Liver (tissue), 9 donors: Measurements from ENCODE around the gene PP2D1. TPM values are rescaled to one million over a fixed set of nuclear protein-coding genes. Genes with fewer than 3 reads are reported as not detected.

Experiments used
- DNase-seq: peaks from one replicate; pipeline ENCODE4 v3.0.0-alpha.2; 2017; ENCODE audit warnings: low spot score
- H3K27ac ChIP-seq, 2 donors: one replicate each; pipeline ENCODE4 v1.7.0; 2013; ENCODE audit warnings: inconsistent platforms in 2 of 2, low read length in 2 of 2, control low read depth in 1 of 2, low read depth in 1 of 2, mild to moderate bottlenecking in 1 of 2
- H3K27me3 ChIP-seq, 4 donors: one replicate each; pipeline versions ENCODE4 v1.6.1 to v1.7.0; 2013; ENCODE audit warnings: low read length in 3 of 4, inconsistent platforms in 1 of 4, mild to moderate bottlenecking in 1 of 4, moderate library complexity in 1 of 4; ENCODE audit not compliant: control insufficient read depth in 4 of 4, insufficient read depth in 4 of 4
- H3K36me3 ChIP-seq, 4 donors: one replicate each; pipeline versions ENCODE4 v1.6.1 to v1.7.0; 2013; ENCODE audit warnings: low read length in 3 of 4, mild to moderate bottlenecking in 3 of 4, low read depth in 1 of 4, moderate library complexity in 1 of 4; ENCODE audit not compliant: control insufficient read depth in 4 of 4, insufficient read depth in 3 of 4
- H3K4me1 ChIP-seq, 4 donors: one replicate each; pipeline versions ENCODE4 v1.6.1 to v1.7.0; 2013; ENCODE audit warnings: low read length in 3 of 4, mild to moderate bottlenecking in 3 of 4, moderate library complexity in 1 of 4; ENCODE audit not compliant: control insufficient read depth in 4 of 4, insufficient read depth in 4 of 4
- H3K4me3 ChIP-seq, 3 donors: one replicate each; pipeline versions ENCODE4 v1.6.1 to v1.7.0; 2013; ENCODE audit warnings: low read length in 3 of 3, control low read depth in 1 of 3, low read depth in 1 of 3, mild to moderate bottlenecking in 1 of 3
- H3K9ac ChIP-seq, 2 donors: one replicate each; pipeline ENCODE4 v1.7.0; 2013; ENCODE audit warnings: low read length in 2 of 2, mild to moderate bottlenecking in 2 of 2, moderate library complexity in 2 of 2, control low read depth in 1 of 2, low read depth in 1 of 2
- H3K9me3 ChIP-seq, 4 donors: one replicate each; pipeline versions ENCODE4 v1.6.1 to v1.7.0; 2013; ENCODE audit warnings: low read length in 3 of 4; ENCODE audit not compliant: control insufficient read depth in 4 of 4
- FOXA1 ChIP-seq: IDR thresholded peaks from 2 replicates; pipeline ENCODE4 v1.6.1; 2016; ENCODE audit warnings: antibody characterized with exemption
- FOXA2 ChIP-seq: IDR thresholded peaks from 2 replicates; pipeline ENCODE4 v1.6.1; 2016; ENCODE audit warnings: antibody characterized with exemption
- HNF4A ChIP-seq, 2 donors: conservative IDR thresholded peaks; 2 replicates each; pipeline ENCODE4 v1.6.1; 2016; ENCODE audit warnings: antibody characterized with exemption in 2 of 2, mild to moderate bottlenecking in 2 of 2
- HNF4G ChIP-seq: IDR thresholded peaks from 2 replicates; pipeline ENCODE4 v1.6.1; 2016; ENCODE audit warnings: antibody characterized with exemption
- JUND ChIP-seq, 2 donors: IDR thresholded peaks; 2 replicates each; pipeline ENCODE4 v1.6.1; 2016; ENCODE audit warnings: antibody characterized with exemption in 2 of 2
- NR2F2 ChIP-seq: IDR thresholded peaks from 2 replicates; pipeline ENCODE4 v1.6.1; 2016; ENCODE audit warnings: antibody characterized with exemption
- RAD21 ChIP-seq, 2 donors: IDR thresholded peaks; 2 replicates each; pipeline ENCODE4 v1.6.1; 2016; ENCODE audit warnings: antibody characterized with exemption in 2 of 2, mild to moderate bottlenecking in 2 of 2
- RXRA ChIP-seq, 2 donors: IDR thresholded peaks; 2 replicates each; pipeline ENCODE4 v1.6.1; 2017 to 2018; ENCODE audit warnings: antibody characterized with exemption in 2 of 2, mild to moderate bottlenecking in 1 of 2
- SP1 ChIP-seq: IDR thresholded peaks from 2 replicates; pipeline ENCODE4 v1.6.1; 2018; ENCODE audit warnings: antibody characterized with exemption, mild to moderate bottlenecking
- YY1 ChIP-seq: IDR thresholded peaks from 2 replicates; pipeline ENCODE4 v1.6.1; 2016; ENCODE audit warnings: antibody characterized with exemption, mild to moderate bottlenecking
- WGBS: extraction: QIAGEN DNeasy Blood & Tissue Kit; methylation state at CpG from one replicate; pipeline ENCODE4 v1.1.7; 2013; 5-methylcytosine and 5-hydroxymethylcytosine counted together
- polyA plus RNA-seq, 2 donors: library from polyadenylated mRNA; stranded (reverse) in 1 of 2; unstranded in 1 of 2; fragments of 200-250 nt in 1 of 2; fragments of >200 nt in 1 of 2; fragmentation: Nextera tagmentation in 1 of 2; extraction: Ambion mirVana in 1 of 2; gene quantifications; one replicate each; pipeline versions ENCODE4 v1.2.1 to v1.2.3, GENCODE V29; 2013 to 2015
- total RNA-seq, 2 donors: library from RNA; depleted of rRNA; stranded (reverse); fragments of >200 nt; gene quantifications; one replicate each; pipeline ENCODE4 v1.2.3, GENCODE V29; 2014
- TF ChIP-seq, protein P1 (sequence below): IDR thresholded peaks from 2 replicates; pipeline ENCODE4 v1.6.1; 2016; ENCODE audit warnings: antibody characterized with exemption, mild to moderate bottlenecking
- TF ChIP-seq, protein P2 (sequence below): IDR thresholded peaks from 2 replicates; pipeline ENCODE4 v1.6.1; 2016; ENCODE audit warnings: antibody characterized with exemption
- TF ChIP-seq, protein P3 (sequence below): fragments of 150-350 bp; IDR thresholded peaks from 2 replicates; pipeline ENCODE4 v1.5.1; 2017; ENCODE audit warnings: improper control_type of control experiment, low read depth, low read length; ENCODE audit not compliant: missing input control
- TF ChIP-seq, protein P4 (sequence below): IDR thresholded peaks from 2 replicates; pipeline ENCODE4 v1.6.1; 2016; ENCODE audit warnings: antibody characterized with exemption
- TF ChIP-seq, protein P5 (sequence below): IDR thresholded peaks from 2 replicates; pipeline ENCODE4 v1.6.1; 2016; ENCODE audit warnings: antibody characterized with exemption
- donor health status: healthy.
- donor health status: healthy.
- donor health status: healthy.
- donor health status: healthy.
- donor health status: healthy.

Gene PP2D1
- total and polyA plus RNA-seq, 4 donors = 0.31 TPM; not detected in 3

DNA sequence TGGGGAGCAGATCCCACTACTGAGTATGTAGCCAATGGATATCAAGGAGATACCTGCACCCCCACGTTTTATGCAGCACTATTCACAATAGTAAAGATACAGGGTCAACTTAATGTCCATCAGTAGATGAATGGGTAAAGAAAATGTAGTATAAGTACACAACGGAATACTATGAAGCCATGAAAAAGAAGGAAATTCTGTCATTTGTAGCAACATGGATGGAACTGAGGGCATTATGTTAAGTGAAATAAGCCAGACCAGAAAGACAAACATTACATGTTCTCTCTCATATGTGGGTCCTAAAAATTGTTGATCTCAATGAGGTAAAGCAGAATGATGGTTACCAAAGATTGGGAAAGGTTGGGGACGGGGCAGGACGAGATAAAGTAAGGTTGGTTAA, 14.6 kb downstream of the PP2D1 start:
- Histone ChIP-seq H3K4me3 (no peak overlapping the region), H3K27me3 (no peaks in the 10 kb centered on the region), H3K36me3 (no peaks in the 10 kb centered on the region), H3K9ac (no peak overlapping the region), H3K9me3 (peaks cover 0 to 4% (median 0%) of the 10 kb centered on the region in 4 donors), H3K4me1 (no peaks in the 10 kb centered on the region), H3K27ac (no peak overlapping the region)
- 90% methylated on average over 4 of the region's 4 CpGs for WGBS
- TF ChIP-seq, protein P1, sequence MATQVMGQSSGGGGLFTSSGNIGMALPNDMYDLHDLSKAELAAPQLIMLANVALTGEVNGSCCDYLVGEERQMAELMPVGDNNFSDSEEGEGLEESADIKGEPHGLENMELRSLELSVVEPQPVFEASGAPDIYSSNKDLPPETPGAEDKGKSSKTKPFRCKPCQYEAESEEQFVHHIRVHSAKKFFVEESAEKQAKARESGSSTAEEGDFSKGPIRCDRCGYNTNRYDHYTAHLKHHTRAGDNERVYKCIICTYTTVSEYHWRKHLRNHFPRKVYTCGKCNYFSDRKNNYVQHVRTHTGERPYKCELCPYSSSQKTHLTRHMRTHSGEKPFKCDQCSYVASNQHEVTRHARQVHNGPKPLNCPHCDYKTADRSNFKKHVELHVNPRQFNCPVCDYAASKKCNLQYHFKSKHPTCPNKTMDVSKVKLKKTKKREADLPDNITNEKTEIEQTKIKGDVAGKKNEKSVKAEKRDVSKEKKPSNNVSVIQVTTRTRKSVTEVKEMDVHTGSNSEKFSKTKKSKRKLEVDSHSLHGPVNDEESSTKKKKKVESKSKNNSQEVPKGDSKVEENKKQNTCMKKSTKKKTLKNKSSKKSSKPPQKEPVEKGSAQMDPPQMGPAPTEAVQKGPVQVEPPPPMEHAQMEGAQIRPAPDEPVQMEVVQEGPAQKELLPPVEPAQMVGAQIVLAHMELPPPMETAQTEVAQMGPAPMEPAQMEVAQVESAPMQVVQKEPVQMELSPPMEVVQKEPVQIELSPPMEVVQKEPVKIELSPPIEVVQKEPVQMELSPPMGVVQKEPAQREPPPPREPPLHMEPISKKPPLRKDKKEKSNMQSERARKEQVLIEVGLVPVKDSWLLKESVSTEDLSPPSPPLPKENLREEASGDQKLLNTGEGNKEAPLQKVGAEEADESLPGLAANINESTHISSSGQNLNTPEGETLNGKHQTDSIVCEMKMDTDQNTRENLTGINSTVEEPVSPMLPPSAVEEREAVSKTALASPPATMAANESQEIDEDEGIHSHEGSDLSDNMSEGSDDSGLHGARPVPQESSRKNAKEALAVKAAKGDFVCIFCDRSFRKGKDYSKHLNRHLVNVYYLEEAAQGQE = no peak
- TF ChIP-seq, protein P2, sequence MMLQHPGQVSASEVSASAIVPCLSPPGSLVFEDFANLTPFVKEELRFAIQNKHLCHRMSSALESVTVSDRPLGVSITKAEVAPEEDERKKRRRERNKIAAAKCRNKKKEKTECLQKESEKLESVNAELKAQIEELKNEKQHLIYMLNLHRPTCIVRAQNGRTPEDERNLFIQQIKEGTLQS = no peak
- TF ChIP-seq FOXA1 = no peak
- TF ChIP-seq, protein P3, sequence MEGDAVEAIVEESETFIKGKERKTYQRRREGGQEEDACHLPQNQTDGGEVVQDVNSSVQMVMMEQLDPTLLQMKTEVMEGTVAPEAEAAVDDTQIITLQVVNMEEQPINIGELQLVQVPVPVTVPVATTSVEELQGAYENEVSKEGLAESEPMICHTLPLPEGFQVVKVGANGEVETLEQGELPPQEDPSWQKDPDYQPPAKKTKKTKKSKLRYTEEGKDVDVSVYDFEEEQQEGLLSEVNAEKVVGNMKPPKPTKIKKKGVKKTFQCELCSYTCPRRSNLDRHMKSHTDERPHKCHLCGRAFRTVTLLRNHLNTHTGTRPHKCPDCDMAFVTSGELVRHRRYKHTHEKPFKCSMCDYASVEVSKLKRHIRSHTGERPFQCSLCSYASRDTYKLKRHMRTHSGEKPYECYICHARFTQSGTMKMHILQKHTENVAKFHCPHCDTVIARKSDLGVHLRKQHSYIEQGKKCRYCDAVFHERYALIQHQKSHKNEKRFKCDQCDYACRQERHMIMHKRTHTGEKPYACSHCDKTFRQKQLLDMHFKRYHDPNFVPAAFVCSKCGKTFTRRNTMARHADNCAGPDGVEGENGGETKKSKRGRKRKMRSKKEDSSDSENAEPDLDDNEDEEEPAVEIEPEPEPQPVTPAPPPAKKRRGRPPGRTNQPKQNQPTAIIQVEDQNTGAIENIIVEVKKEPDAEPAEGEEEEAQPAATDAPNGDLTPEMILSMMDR = no peak
- TF ChIP-seq NR2F2 = no peak
- TF ChIP-seq, protein P4, sequence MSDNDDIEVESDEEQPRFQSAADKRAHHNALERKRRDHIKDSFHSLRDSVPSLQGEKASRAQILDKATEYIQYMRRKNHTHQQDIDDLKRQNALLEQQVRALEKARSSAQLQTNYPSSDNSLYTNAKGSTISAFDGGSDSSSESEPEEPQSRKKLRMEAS = no peak
- no peak for TF ChIP-seq JUND (IDR thresholded peaks at IDR 0.05)
- TF ChIP-seq RXRA (IDR thresholded peaks at IDR 0.05) = no peak
- no peak for TF ChIP-seq FOXA2
- no peak for TF ChIP-seq HNF4G
- no peak for TF ChIP-seq YY1
- TF ChIP-seq, protein P5, sequence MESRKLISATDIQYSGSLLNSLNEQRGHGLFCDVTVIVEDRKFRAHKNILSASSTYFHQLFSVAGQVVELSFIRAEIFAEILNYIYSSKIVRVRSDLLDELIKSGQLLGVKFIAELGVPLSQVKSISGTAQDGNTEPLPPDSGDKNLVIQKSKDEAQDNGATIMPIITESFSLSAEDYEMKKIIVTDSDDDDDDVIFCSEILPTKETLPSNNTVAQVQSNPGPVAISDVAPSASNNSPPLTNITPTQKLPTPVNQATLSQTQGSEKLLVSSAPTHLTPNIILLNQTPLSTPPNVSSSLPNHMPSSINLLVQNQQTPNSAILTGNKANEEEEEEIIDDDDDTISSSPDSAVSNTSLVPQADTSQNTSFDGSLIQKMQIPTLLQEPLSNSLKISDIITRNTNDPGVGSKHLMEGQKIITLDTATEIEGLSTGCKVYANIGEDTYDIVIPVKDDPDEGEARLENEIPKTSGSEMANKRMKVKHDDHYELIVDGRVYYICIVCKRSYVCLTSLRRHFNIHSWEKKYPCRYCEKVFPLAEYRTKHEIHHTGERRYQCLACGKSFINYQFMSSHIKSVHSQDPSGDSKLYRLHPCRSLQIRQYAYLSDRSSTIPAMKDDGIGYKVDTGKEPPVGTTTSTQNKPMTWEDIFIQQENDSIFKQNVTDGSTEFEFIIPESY = no peak
- no peak for TF ChIP-seq HNF4A (conservative IDR thresholded peaks at IDR 0.05)
- TF ChIP-seq RAD21 (IDR thresholded peaks at IDR 0.05) = no peak
- DNase-seq = no peak

DNA sequence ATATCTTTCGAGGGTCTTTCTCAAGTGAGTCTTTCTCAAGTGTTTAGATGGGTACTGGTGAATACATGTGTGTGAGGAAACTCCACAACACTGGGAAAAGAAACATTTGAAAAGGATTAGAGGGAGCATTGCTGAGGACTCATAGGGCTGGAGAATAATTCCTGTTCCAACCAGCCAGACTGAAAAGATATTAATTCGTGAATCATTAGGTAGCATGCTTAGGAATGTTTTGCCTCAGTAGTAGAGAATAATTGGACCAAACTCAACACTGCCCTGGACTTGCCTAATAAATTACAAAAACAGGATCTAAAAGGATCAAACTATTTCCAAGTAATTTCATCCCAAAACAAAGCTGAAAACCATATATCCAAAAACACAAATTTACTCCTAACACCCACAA, 17.3 kb downstream of the PP2D1 start:
- H3K9ac ChIP-seq = no peak overlapping the region
- WGBS = 95% methylated on average over 2 of the region's 2 CpGs
- H3K27me3 ChIP-seq = no peaks in the 10 kb centered on the region
- peaks cover 0 to 2% (median 0%) of the 10 kb centered on the region in 4 donors for H3K4me1 ChIP-seq
- no peak for DNase-seq
- H3K36me3 ChIP-seq = no peaks in the 10 kb centered on the region
- H3K9me3 ChIP-seq = peaks cover 0 to 4% (median 0%) of the 10 kb centered on the region in 4 donors
- H3K4me3 ChIP-seq = no peak overlapping the region
- H3K27ac ChIP-seq = no peak overlapping the region
- TF ChIP-seq, protein P5 = no peak
- no peak for TF ChIP-seq RAD21 (IDR thresholded peaks at IDR 0.05)
- no peak for TF ChIP-seq RXRA (IDR thresholded peaks at IDR 0.05)
- TF ChIP-seq, protein P1 = no peak
- TF ChIP-seq JUND (IDR thresholded peaks at IDR 0.05) = no peak
- TF ChIP-seq FOXA1 = no peak
- TF ChIP-seq, protein P3 = no peak
- TF ChIP-seq SP1 = no peak
- TF ChIP-seq, protein P4 = no peak
- TF ChIP-seq FOXA2 = no peak
